Measurements from ENCODE around the gene HARS2. TPM values are rescaled to one million over a fixed set of nuclear protein-coding genes. Genes with fewer than 3 reads are reported as not detected.

HARS2 gene
- total and polyA plus RNA-seq, 10 of the 15 experiments (the other 5 are each of a cell fraction or from before 2014, with no cell fraction given) = 9.3 to 34.3 (median 24.8) TPM

GRCh38 chr5:140690941-140691924, at the start of gene HARS2, which contains the start of gene HARS1 (continued):
- TF ChIP-seq ZBTB4 (CRISPR knock-in tag; IDR thresholded peaks at IDR 0.05) (no peak), CBX3 (IDR thresholded peaks at IDR 0.05; ENCODE audit: borderline replicate concordance, low read depth) (no peak), CREB1 (IDR thresholded peaks at IDR 0.05; ENCODE audit: low read depth) (peak; percentile 69; the same call in 1 of the 2 replicates), IRF4 (IDR thresholded peaks at IDR 0.05; ENCODE audit: low read depth, low read length) (no peak), RUNX3 (IDR thresholded peaks at IDR 0.05; ENCODE audit: low read length) (peak; percentile 61), STAT3 (IDR thresholded peaks at IDR 0.05; ENCODE audit: low read depth, low read length) (no peak), ATF7 (IDR thresholded peaks at IDR 0.05; ENCODE audit: low read depth) (peak; percentile 10; the same call in 1 of the 2 replicates), BCLAF1 (IDR thresholded peaks at IDR 0.05) (no peak), TCF7 (IDR thresholded peaks at IDR 0.05; ENCODE audit: borderline replicate concordance) (no peak), PKNOX1 (IDR thresholded peaks at IDR 0.05) (peak; percentile 75), POLR2A (IDR thresholded peaks at IDR 0.05; ENCODE audit: low read depth, low read length) (peak; percentile 97), USF1 (IDR thresholded peaks at IDR 0.05; ENCODE audit: borderline replicate concordance, extremely low read length, insufficient read depth, low read depth, low read length) (no peak), SP1 (IDR thresholded peaks at IDR 0.05; ENCODE audit: low read depth, low read length) (peak; percentile 5)

Data from GM12878 (cell line).